Activated naive CD4-positive, alpha-beta T cell treated with anti-CD3 and anti-CD28 coated beads for 36 hours (primary cell): ENCODE measurements around the gene MACROD2. TPM values are rescaled to one million over a fixed set of nuclear protein-coding genes. Genes with fewer than 3 reads are reported as not detected.
"Not testable (repeated sequence)": the region's sequence is repeated elsewhere in the genome, so short reads cannot be mapped to it uniquely, and the experiment has no call there.

Source experiments
- CTCF ChIA-PET: fragments of 350-600 bp; sonication (Branson Sonifier 250); formaldehyde crosslinking; loops from one replicate; lab custom pipeline; 2021; ENCODE audit warnings: antibody characterized with exemption; lab: Charles Lee
- DNase-seq: peaks from one replicate; pipeline ENCODE4 v3.0.0-alpha.2; 2020
- H3K27ac Mint-ChIP-seq: one replicate; pipeline ENCODE4 v1.8.0; 2021; ENCODE audit warnings: mild to moderate bottlenecking, mixed read lengths
- H3K27me3 Mint-ChIP-seq: one replicate; pipeline ENCODE4 v1.8.0; 2021; ENCODE audit warnings: low read depth, mixed read lengths
- H3K36me3 Mint-ChIP-seq: one replicate; pipeline ENCODE4 v1.8.0; 2021; ENCODE audit warnings: low read depth, mixed read lengths
- H3K4me1 Mint-ChIP-seq: one replicate; pipeline ENCODE4 v1.8.0; 2021; ENCODE audit warnings: low read depth, mixed read lengths
- H3K4me3 Mint-ChIP-seq: one replicate; pipeline ENCODE4 v1.8.0; 2021; ENCODE audit warnings: mild to moderate bottlenecking, moderate library complexity, mixed read lengths
- H3K9me3 Mint-ChIP-seq: one replicate; pipeline ENCODE4 v1.8.0; 2021; ENCODE audit warnings: mixed read lengths
- intact Hi-C: fragments of 100-400 bp; cut with micrococcal nuclease; formaldehyde crosslinking; loops from one replicate; pipeline ENCODE4 v1.15.1; 2023
- total RNA-seq, 2 experiments: library from RNA; stranded (reverse); gene quantifications; one replicate each; pipeline ENCODE4 v1.2.3, GENCODE V29; 2021

The MACROD2 gene
- total RNA-seq, 2 experiments from 2014 or later: not detected

DNA sequence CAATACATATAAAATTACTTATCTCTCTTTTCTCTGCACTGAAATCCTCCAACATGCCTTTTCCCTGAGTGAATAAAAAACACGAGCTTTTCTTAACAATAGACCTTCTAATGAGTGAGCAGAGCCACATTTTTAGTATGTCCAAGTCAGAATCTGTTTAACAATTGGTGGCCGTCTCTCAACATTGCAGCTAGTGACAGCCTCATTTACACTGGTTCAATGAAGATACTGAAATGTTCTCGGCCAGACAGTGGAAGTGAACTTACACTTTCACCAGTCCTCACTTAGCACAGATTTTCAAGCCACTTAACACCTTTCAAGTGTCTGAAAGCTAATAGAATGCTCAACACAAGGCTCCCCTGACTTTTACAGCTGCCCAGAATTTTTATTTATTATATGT, 1810.8 kb downstream of the MACROD2 start:
- H3K27ac Mint-ChIP-seq: no peak overlapping the region
- CTCF ChIA-PET: no interaction called here
- H3K9me3 Mint-ChIP-seq: peaks cover 3% of the 10 kb centered on the region
- no peaks in the 10 kb centered on the region for H3K36me3 Mint-ChIP-seq
- DNase-seq: no peak
- intact Hi-C loops: no loop called here
- H3K27me3 Mint-ChIP-seq: no peaks in the 10 kb centered on the region
- H3K4me1 Mint-ChIP-seq: no peaks in the 10 kb centered on the region
- H3K4me3 Mint-ChIP-seq: no peak overlapping the region

GRCh38 chr20:15807271-15807670, 1812.0 kb downstream of the MACROD2 start:
- H3K9me3 Mint-ChIP-seq: peaks cover 3% of the 10 kb centered on the region
- intact Hi-C loops: no loop called here

DNA sequence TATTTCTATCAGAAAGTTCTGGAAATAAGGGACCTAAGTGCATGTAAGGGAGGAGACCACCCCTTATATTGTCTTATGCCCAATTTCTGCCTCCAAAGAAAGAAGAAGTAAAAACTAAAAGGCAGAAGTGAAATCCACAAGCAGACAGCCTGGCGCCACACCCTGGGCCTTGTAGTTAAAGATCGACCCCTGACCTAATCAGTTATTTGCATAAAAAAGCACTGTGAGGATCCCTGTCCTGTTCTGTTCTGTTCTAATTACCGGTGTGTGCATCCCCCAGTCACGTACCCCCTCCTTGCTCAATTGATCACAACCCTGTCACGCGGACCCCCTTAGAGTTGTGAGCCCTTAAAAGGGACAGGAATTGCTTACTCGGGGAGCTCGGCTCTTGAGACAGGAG, 1812.5 kb downstream of the MACROD2 start:
- intact Hi-C loops, CTCF ChIA-PET, H3K4me1 Mint-ChIP-seq, H3K27ac Mint-ChIP-seq, H3K4me3 Mint-ChIP-seq, H3K36me3 Mint-ChIP-seq, DNase-seq, H3K9me3 Mint-ChIP-seq, H3K27me3 Mint-ChIP-seq: not testable (repeated sequence)

More at GRCh38 chr20:15807271-15807670, 1812.0 kb downstream of the MACROD2 start:
- CTCF ChIA-PET: no interaction called here
- DNase-seq: no peak
- H3K36me3 Mint-ChIP-seq: no peaks in the 10 kb centered on the region
- H3K4me3 Mint-ChIP-seq: no peak overlapping the region
- H3K27me3 Mint-ChIP-seq: no peaks in the 10 kb centered on the region
- no peak overlapping the region for H3K27ac Mint-ChIP-seq
- no peaks in the 10 kb centered on the region for H3K4me1 Mint-ChIP-seq

DNA sequence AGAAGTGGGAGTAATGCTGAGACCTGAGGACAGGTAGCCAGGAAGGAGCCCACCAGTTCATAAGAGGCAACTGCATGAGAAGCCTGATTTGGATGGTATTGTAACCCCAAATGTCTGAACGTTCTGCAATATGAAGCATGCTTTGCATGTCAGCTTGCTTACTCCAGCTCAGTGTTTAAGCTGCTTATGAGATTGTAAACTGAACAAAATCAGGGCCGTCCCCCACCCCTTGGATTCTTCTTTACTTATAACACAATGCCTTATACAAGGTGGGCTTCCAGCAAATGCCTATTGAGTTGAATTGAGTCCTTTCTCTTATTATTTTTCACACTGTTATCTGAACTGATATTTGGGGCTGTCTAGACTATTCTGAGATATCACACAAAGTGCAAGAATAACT, 1816.6 kb downstream of the MACROD2 start:
- H3K9me3 Mint-ChIP-seq: peaks cover 2% of the 10 kb centered on the region
- DNase-seq: no peak
- no peaks in the 10 kb centered on the region for H3K4me1 Mint-ChIP-seq

DNA sequence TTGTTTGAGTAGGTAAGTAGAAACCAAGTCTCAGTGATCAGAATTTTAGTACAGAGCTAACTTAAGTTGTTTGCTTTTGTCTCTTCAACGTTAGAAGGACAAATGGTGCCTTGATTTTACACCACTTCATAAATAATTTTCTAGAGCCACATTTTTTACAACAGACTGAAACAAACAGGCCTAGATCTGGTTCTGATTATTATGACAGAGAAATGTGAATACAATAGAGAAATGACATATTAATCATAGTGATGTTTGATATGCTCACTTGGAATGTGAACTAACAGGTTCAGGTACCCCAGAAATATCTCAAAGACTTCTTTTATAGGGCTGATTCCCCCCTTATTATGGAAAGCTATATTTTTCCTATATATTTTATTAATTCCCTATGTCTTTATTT, 1817.4 kb downstream of the MACROD2 start:
- Mint-ChIP-seq H3K9me3 (peaks cover 2% of the 10 kb centered on the region), H3K27me3 (no peaks in the 10 kb centered on the region), H3K4me1 (no peaks in the 10 kb centered on the region), H3K27ac (no peak overlapping the region), H3K36me3 (no peaks in the 10 kb centered on the region), H3K4me3 (no peak overlapping the region)
- intact Hi-C loops: no loop called here
- CTCF ChIA-PET: no interaction called here
- DNase-seq: no peak

More for the DNA sequence above, 1816.6 kb downstream of the MACROD2 start:
- no peaks in the 10 kb centered on the region for H3K27me3 Mint-ChIP-seq
- no peak overlapping the region for H3K27ac Mint-ChIP-seq
- no peaks in the 10 kb centered on the region for H3K36me3 Mint-ChIP-seq
- H3K4me3 Mint-ChIP-seq: no peak overlapping the region
- intact Hi-C loops: no loop called here
- CTCF ChIA-PET: no interaction called here

- CTCF ChIA-PET: no interaction called here
- no peaks in the 10 kb centered on the region for H3K36me3 Mint-ChIP-seq
These were observed 1819.0 kb downstream of the MACROD2 start for GRCh38 chr20:15814360-15814759.

GRCh38 chr20:15814911-15815310, 1819.6 kb downstream of the MACROD2 start:
- Mint-ChIP-seq H3K27ac (no peak overlapping the region), H3K4me3 (no peak overlapping the region), H3K27me3 (no peaks in the 10 kb centered on the region), H3K36me3 (no peaks in the 10 kb centered on the region), H3K9me3 (no peaks in the 10 kb centered on the region), H3K4me1 (no peaks in the 10 kb centered on the region)
- CTCF ChIA-PET: interaction anchor here (0.6 to 1.2 kb wide), 2 partner anchors 10 to 23 kb away, joined by 3 read pairs; no protein-coding TSS in a partner anchor
- intact Hi-C loops: no loop called here
- DNase-seq: no peak

More at GRCh38 chr20:15814360-15814759, 1819.0 kb downstream of the MACROD2 start:
- no peaks in the 10 kb centered on the region for H3K4me1 Mint-ChIP-seq
- H3K27ac Mint-ChIP-seq: no peak overlapping the region
- no peak overlapping the region for H3K4me3 Mint-ChIP-seq
- H3K27me3 Mint-ChIP-seq: no peaks in the 10 kb centered on the region
- H3K9me3 Mint-ChIP-seq: no peaks in the 10 kb centered on the region
- no peak for DNase-seq
- intact Hi-C loops: no loop called here

DNA sequence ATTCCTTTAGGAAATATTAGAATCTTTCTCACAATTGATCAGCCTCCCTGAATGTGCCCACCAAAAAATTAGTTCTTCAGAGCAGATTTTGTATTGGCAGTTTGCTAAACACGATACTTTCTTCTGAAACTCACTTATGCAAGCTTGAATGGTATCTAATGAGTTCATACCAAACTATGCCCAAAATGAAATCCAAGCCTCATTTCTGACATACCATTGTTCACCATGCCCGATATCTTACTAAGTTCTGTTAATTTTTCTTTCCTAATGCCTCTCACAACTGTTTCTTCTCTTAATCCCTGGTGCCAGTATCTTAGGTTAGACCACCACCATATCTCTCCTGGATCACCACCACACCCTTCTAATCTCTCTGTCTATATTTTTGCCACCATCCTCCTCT, 1822.0 kb downstream of the MACROD2 start:
- CTCF ChIA-PET: no interaction called here
- H3K4me1 Mint-ChIP-seq: no peaks in the 10 kb centered on the region
- H3K9me3 Mint-ChIP-seq: no peaks in the 10 kb centered on the region
- no peaks in the 10 kb centered on the region for H3K36me3 Mint-ChIP-seq
- no peak for DNase-seq
- intact Hi-C loops: no loop called here
- no peaks in the 10 kb centered on the region for H3K27me3 Mint-ChIP-seq
- no peak overlapping the region for H3K4me3 Mint-ChIP-seq
- H3K27ac Mint-ChIP-seq: no peak overlapping the region

DNA sequence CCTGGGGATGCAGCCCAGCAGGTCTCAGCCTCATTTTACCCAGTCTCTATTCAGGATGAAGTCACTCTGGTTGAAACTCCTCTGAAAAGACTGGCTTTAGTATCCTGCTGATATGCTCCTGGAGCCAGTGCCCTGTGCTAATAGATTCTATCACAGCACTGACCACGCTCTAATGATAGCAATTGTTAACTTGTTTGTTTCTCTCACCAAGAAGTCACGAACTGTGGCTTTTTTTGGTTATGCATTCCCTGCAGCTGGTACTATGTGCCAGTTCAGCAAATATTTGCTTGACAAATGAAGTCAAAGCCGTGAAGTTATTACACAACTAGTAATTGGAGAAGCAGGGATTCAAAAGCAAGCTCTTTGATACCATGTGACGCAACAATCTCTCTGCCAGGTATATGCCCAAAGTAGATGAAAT, 1823.3 kb downstream of the MACROD2 start:
- CTCF ChIA-PET: no interaction called here
- intact Hi-C loops: no loop called here
- Mint-ChIP-seq H3K4me1 (no peaks in the 10 kb centered on the region), H3K4me3 (no peak overlapping the region), H3K27me3 (no peaks in the 10 kb centered on the region), H3K36me3 (no peaks in the 10 kb centered on the region), H3K27ac (no peak overlapping the region), H3K9me3 (no peaks in the 10 kb centered on the region)
- DNase-seq: no peak

DNA sequence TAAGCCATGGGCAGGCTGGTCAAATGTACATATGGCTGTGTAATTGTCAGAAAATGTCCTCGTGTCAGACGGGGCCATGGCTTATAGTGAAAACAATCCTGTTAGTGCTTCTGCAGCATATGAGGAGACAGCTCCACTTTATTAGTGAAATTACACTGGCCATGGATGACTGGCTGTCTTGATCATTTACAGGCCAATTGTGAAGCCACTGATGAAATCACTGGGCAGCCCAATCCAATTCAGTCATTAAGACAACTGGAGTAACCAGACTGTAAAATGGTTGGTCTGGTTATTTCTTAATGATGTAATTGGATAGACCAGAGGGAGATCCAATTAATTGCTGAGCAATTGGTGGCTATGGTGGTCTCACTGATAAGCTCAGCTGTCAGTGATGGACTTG, 1828.4 kb downstream of the MACROD2 start:
- intact Hi-C loops: no loop called here
- CTCF ChIA-PET: no interaction called here

DNA sequence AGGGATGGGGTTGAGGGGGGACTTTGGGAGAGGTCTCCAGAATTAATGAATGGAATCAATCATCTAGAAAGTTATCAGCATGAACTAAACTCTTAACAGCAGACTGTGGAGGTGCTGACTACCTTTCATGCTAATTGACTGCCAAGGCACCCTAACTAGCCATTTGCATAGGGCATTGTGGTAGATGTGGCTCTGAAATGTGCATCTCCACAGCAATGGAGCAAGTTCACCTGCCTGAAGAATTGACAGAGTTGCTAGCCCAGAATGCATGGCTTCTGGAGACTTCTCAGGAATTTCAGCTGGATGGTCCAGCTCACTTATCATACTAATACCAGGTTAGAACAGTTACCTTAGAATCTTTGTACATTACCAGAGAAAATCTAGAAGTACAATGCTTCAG, 1832.3 kb downstream of the MACROD2 start:
- CTCF ChIA-PET: no interaction called here
- no peaks in the 10 kb centered on the region for H3K9me3 Mint-ChIP-seq
- H3K4me1 Mint-ChIP-seq: no peaks in the 10 kb centered on the region
- H3K27ac Mint-ChIP-seq: no peak overlapping the region
- no peaks in the 10 kb centered on the region for H3K36me3 Mint-ChIP-seq
- intact Hi-C loops: no loop called here
- DNase-seq: no peak
- no peaks in the 10 kb centered on the region for H3K27me3 Mint-ChIP-seq
- H3K4me3 Mint-ChIP-seq: no peak overlapping the region

More for the DNA sequence above, 1828.4 kb downstream of the MACROD2 start:
- no peak overlapping the region for H3K4me3 Mint-ChIP-seq
- H3K27ac Mint-ChIP-seq: no peak overlapping the region
- no peaks in the 10 kb centered on the region for H3K9me3 Mint-ChIP-seq
- no peaks in the 10 kb centered on the region for H3K36me3 Mint-ChIP-seq
- no peaks in the 10 kb centered on the region for H3K4me1 Mint-ChIP-seq
- no peaks in the 10 kb centered on the region for H3K27me3 Mint-ChIP-seq
- no peak for DNase-seq

- intact Hi-C loops: no loop called here
- no peaks in the 10 kb centered on the region for H3K27me3 Mint-ChIP-seq
- H3K27ac Mint-ChIP-seq: no peak overlapping the region
- H3K4me3 Mint-ChIP-seq: no peak overlapping the region
- no peaks in the 10 kb centered on the region for H3K36me3 Mint-ChIP-seq
- H3K4me1 Mint-ChIP-seq: no peaks in the 10 kb centered on the region
- peaks cover 1% of the 10 kb centered on the region for H3K9me3 Mint-ChIP-seq
- DNase-seq: no peak
- CTCF ChIA-PET: no interaction called here
These were observed 1835.9 kb downstream of the MACROD2 start for GRCh38 chr20:15831201-15831600.

DNA sequence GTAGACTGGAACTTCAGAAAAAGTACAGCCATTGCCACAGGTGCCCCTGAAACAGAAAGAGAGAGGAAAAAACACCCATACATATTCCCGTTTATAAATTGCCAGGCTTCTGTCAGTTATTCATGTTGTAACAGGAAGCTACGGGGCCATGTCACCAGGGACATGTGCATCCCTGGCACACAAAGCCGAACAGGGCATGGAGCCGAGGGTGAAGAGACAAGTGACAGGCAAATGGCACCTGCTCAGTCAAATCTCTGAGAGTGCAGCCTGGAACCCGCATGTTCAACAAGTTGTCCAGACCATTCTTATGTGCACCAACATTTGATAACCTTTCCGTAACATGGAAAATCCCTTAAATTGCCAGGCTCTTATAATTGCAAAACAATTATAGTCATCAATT, 1837.2 kb downstream of the MACROD2 start:
- H3K9me3 Mint-ChIP-seq: peaks cover 2% of the 10 kb centered on the region
- no peak overlapping the region for H3K4me3 Mint-ChIP-seq
- no peak for DNase-seq
- no peaks in the 10 kb centered on the region for H3K36me3 Mint-ChIP-seq
- H3K4me1 Mint-ChIP-seq: no peaks in the 10 kb centered on the region
- intact Hi-C loops: no loop called here
- H3K27ac Mint-ChIP-seq: no peak overlapping the region
- CTCF ChIA-PET: no interaction called here
- no peaks in the 10 kb centered on the region for H3K27me3 Mint-ChIP-seq

DNA sequence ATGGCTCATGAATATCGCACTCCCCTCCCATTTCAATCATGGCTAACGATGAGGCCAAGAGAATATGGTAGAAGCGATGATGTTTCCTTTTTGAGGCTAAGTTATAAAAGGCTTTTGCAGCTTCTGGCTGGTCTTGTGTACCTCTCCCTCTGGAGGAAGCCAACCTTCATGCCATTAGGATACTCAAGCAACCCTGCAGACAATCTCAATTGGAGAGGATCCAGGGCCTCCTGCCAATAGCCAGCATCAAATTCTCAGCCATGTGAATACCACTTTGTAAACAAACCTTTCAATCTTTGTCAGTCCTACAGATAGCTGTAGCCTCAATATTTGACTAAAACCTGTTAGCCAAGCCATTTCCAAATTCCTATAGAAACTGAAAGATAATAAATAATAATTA, 1839.5 kb downstream of the MACROD2 start:
- intact Hi-C loops: no loop called here
- Mint-ChIP-seq H3K9me3 (peaks cover 3% of the 10 kb centered on the region), H3K36me3 (no peaks in the 10 kb centered on the region), H3K4me3 (no peak overlapping the region), H3K4me1 (no peaks in the 10 kb centered on the region), H3K27ac (no peak overlapping the region), H3K27me3 (no peaks in the 10 kb centered on the region)
- no peak for DNase-seq
- CTCF ChIA-PET: no interaction called here
